Astrocyte of the cerebellum (primary cell): ENCODE results near the gene CFAP157.

Source experiments
- DNase-seq: peaks from one replicate; pipeline ENCODE4 v3.0.0-alpha.2; 2011; ENCODE audit warnings: low read depth
- H3K4me3 ChIP-seq: 2 replicates; pipeline ENCODE4 v1.5.1; 2011; ENCODE audit warnings: mild to moderate bottlenecking, low read depth, low read length, moderate library complexity
- in situ Hi-C: cut with HindIII; loops from 2 replicates; pipeline ENCODE4 v1.10.0; 2017; ENCODE audit warnings: low sequenced_read_pairs
- TF ChIP-seq, protein P1 (sequence below): IDR thresholded peaks from 2 replicates; pipeline ENCODE4 v1.5.1; 2012; ENCODE audit warnings: low read length, low read depth, moderate library complexity, mild to moderate bottlenecking; ENCODE audit errors: missing control alignments

CFAP157 gene

DNA sequence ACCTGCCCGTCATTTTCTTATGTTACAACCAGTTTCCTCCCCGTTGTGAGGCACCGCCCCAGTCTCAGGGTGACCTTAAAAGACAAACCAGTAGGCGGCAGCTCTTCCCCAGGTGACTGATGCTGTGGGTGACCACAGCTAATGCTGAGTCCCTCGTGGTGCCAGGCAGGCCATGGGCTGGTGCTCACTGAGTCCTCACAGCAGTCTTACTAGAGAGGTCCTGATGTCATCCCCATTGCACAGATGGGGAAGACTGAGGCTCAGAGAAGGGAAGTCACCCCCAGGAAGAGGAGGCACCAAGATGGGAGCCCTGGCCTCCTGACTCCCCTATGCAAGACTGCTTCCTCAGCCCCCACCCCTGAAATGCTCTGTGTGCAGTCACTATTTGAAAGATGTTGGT, 978 bp downstream of the CFAP157 start:
- H3K4me3 ChIP-seq: no peak overlapping the region
- TF ChIP-seq, protein P1, sequence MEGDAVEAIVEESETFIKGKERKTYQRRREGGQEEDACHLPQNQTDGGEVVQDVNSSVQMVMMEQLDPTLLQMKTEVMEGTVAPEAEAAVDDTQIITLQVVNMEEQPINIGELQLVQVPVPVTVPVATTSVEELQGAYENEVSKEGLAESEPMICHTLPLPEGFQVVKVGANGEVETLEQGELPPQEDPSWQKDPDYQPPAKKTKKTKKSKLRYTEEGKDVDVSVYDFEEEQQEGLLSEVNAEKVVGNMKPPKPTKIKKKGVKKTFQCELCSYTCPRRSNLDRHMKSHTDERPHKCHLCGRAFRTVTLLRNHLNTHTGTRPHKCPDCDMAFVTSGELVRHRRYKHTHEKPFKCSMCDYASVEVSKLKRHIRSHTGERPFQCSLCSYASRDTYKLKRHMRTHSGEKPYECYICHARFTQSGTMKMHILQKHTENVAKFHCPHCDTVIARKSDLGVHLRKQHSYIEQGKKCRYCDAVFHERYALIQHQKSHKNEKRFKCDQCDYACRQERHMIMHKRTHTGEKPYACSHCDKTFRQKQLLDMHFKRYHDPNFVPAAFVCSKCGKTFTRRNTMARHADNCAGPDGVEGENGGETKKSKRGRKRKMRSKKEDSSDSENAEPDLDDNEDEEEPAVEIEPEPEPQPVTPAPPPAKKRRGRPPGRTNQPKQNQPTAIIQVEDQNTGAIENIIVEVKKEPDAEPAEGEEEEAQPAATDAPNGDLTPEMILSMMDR: no peak
- DNase-seq: no peak
- in situ Hi-C loops: no loop called here

GRCh38 chr9:127708952-127709587, 2.3 kb downstream of the CFAP157 start:
- TF ChIP-seq, protein P1: no peak
- in situ Hi-C loops: no loop called here
- no peak overlapping the region for H3K4me3 ChIP-seq
- no peak for DNase-seq

- no peak for DNase-seq
- H3K4me3 ChIP-seq: no peak overlapping the region
- TF ChIP-seq, protein P1: no peak
- in situ Hi-C loops: no loop called here
These were observed 3.5 kb downstream of the CFAP157 start for GRCh38 chr9:127710204-127710783.

- in situ Hi-C loops: no loop called here
These were observed 4.5 kb downstream of the CFAP157 start for GRCh38 chr9:127711226-127711701.

GRCh38 chr9:127711831-127712274, 5.1 kb downstream of the CFAP157 start:
- DNase-seq: no peak
- TF ChIP-seq, protein P1: no peak
- in situ Hi-C loops: no loop called here

More at GRCh38 chr9:127711226-127711701, 4.5 kb downstream of the CFAP157 start:
- H3K4me3 ChIP-seq: no peak overlapping the region
- DNase-seq: no peak
- TF ChIP-seq, protein P1: no peak

DNA sequence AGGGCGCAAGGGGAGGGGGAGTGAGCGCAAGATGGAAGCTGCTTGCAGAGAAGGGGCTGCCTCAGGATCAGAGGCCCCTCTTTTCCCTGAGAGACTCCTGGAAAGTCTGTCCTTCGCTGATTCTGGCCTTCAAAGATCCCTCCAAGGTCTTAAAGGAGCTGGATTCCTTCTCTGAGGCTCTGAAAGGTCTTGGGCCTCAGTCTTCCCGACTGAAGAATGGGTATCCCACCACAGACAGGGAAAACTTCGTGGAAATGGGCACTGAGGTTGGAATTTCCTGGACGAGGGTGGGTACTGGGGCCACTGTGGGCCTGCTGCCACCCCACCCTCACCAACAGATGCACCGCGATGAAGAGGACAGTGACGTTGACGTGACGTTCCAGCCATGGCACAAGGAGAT, 5.6 kb downstream of the CFAP157 start:
- TF ChIP-seq, protein P1: no peak
- no peak overlapping the region for H3K4me3 ChIP-seq
- in situ Hi-C loops: no loop called here
- no peak for DNase-seq

More at GRCh38 chr9:127711831-127712274, 5.1 kb downstream of the CFAP157 start:
- no peak overlapping the region for H3K4me3 ChIP-seq
